ENCODE data around the gene NABP1.

Gene NABP1, protein sequence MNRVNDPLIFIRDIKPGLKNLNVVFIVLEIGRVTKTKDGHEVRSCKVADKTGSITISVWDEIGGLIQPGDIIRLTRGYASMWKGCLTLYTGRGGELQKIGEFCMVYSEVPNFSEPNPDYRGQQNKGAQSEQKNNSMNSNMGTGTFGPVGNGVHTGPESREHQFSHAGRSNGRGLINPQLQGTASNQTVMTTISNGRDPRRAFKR

DNA sequence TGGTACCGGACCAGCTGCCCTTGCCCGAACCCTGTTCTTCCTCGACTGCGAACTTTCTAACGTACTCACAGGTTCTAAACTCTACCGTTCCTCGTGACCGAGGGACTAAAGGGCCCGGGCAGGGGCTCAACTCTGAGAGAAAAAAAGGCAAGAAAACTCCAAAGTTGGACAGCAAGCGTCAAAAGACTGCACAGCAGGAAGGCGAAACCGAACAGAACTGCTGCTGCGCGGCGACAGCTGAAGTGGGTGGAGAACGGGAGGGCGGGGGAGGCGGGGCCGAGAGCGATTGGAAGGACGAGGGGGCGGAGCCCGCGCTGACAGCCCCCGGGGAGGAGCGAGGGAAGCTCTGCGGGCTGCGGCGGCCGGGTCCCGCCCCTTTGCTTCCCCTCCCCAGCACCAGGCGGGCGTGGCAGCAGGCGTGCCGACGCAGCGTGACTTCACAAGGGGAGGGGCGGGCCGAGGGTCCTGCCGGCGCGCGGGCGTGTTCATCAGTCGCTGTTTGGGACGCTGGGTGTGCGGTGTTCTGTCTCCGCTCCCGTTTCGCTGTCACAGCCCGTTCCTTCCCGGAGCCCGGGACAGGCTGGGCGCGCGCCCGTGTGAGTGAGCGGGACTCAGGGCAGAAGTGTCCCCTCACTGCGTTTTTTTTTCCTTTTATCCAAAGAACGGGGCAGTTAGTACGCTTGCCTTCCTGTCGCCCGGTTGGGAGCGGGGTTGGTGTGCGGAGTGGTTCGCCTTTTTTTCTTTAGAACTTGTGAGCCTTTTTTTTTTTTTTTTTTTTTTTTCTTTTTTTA is at the start of gene NABP1:
Gene NABP1, plus strand, starts transcription at position 491 of the 791 bp plus-strand sequence. CDS start 479 bp downstream, outside the sequence.
- TF ChIP-seq, protein P1, sequence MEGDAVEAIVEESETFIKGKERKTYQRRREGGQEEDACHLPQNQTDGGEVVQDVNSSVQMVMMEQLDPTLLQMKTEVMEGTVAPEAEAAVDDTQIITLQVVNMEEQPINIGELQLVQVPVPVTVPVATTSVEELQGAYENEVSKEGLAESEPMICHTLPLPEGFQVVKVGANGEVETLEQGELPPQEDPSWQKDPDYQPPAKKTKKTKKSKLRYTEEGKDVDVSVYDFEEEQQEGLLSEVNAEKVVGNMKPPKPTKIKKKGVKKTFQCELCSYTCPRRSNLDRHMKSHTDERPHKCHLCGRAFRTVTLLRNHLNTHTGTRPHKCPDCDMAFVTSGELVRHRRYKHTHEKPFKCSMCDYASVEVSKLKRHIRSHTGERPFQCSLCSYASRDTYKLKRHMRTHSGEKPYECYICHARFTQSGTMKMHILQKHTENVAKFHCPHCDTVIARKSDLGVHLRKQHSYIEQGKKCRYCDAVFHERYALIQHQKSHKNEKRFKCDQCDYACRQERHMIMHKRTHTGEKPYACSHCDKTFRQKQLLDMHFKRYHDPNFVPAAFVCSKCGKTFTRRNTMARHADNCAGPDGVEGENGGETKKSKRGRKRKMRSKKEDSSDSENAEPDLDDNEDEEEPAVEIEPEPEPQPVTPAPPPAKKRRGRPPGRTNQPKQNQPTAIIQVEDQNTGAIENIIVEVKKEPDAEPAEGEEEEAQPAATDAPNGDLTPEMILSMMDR (IDR thresholded peaks at IDR 0.05; ENCODE audit: control extremely low read depth, extremely low read depth, low read depth, missing control alignments): no peak
- ChIA-PET CTCF (interaction anchor here (0.7 to 3.2 kb wide), 4 partner anchors 12 to 111 kb away, joined by 3 to 20 read pairs (median 6); no protein-coding TSS in a partner anchor), POLR2A (interaction anchor here (0.5 to 1.8 kb wide), 37 partner anchors 8 to 1914 kb away, joined by 3 to 23 read pairs (median 4); partner anchors contain the start of gene GLS)
- DNase-seq (ENCODE audit: extremely low spot score): peak; percentile 98

DNA sequence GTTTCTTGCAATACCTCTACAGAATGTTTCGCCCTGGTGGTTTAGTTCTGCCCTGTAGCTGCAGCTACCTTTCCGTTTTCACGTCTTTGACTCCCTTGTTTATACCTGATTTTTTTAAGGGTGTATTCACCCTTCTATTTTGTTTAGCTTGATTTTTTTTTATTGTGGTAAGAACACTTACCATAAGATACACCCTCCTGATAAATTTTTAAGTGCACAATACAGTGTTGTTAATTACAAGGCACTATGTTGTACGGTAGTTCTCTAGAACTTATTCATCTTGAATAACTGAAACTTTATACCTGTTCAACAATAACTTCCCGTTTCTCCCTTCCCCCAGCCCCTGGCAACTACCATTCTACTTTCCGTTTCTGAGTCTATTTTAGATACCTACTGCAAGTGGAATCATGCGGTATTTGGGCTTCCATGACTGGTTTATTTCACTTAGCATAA is 48.9 kb upstream of the NABP1 start:
- TF ChIP-seq, protein P1 (IDR thresholded peaks at IDR 0.05; ENCODE audit: control extremely low read depth, extremely low read depth, low read depth, missing control alignments): no peak
- CTCF ChIA-PET: interaction anchor here (1.2 to 2.7 kb wide), 4 partner anchors 9 to 47 kb away, joined by 3 to 16 read pairs (median 6); no protein-coding TSS in a partner anchor
- POLR2A ChIA-PET: no interaction called here
- no peak for DNase-seq (ENCODE audit: extremely low spot score)

GRCh38 chr2:191629976-191630712 is 47.8 kb upstream of the NABP1 start:
- no peak for DNase-seq (ENCODE audit: extremely low spot score)
- TF ChIP-seq, protein P1 (IDR thresholded peaks at IDR 0.05; ENCODE audit: control extremely low read depth, extremely low read depth, low read depth, missing control alignments): no peak
- ChIA-PET POLR2A (no interaction called here), CTCF (interaction anchor here (0.9 to 3.1 kb wide), 6 partner anchors 8 to 17 kb away, joined by 3 to 10 read pairs (median 3); no protein-coding TSS in a partner anchor)

DNA sequence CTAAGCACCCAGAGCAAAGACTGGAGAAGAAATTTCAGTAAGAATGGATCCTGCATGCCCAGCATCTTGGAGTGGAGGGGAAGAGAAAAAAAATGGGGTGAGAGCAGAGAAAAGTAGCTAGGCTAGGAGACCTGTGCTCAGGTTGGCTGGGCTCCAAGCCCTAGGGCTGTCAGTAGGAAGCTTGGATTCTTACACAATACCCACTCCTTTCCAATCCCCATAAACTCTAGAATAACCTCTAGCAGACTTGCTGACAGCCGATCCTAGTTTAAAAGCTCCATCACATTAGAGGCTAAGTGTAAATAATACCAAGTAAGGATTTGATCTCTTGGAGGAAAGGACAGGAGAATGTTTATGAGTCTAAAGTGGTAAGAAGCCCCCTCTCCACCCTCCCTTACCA is 46.2 kb upstream of the NABP1 start:
- POLR2A ChIA-PET: no interaction called here
- CTCF ChIA-PET: interaction anchor here (1.2 to 3.1 kb wide), 4 partner anchors 9 to 13 kb away, joined by 3 to 10 read pairs (median 6); no protein-coding TSS in a partner anchor
- TF ChIP-seq, protein P1 (IDR thresholded peaks at IDR 0.05; ENCODE audit: control extremely low read depth, extremely low read depth, low read depth, missing control alignments): no peak
- DNase-seq (ENCODE audit: extremely low spot score): no peak

- TF ChIP-seq, protein P1 (IDR thresholded peaks at IDR 0.05; ENCODE audit: control extremely low read depth, extremely low read depth, low read depth, missing control alignments): no peak
- DNase-seq (ENCODE audit: extremely low spot score): no peak
- ChIA-PET CTCF (interaction anchor here (1.2 to 3.1 kb wide), 4 partner anchors 8 to 13 kb away, joined by 3 to 10 read pairs (median 6); no protein-coding TSS in a partner anchor), POLR2A (no interaction called here)
These were observed 45.5 kb upstream of the NABP1 start for GRCh38 chr2:191632426-191632825.

GRCh38 chr2:191634791-191635190 is 43.1 kb upstream of the NABP1 start:
- TF ChIP-seq, protein P1 (IDR thresholded peaks at IDR 0.05; ENCODE audit: control extremely low read depth, extremely low read depth, low read depth, missing control alignments): no peak
- POLR2A ChIA-PET: no interaction called here
- CTCF ChIA-PET: no interaction called here

More at GRCh38 chr2:191634791-191635190, 43.1 kb upstream of the NABP1 start:
- no peak for DNase-seq (ENCODE audit: extremely low spot score)
